ENCODE measurements around the gene FUT7.

DNA sequence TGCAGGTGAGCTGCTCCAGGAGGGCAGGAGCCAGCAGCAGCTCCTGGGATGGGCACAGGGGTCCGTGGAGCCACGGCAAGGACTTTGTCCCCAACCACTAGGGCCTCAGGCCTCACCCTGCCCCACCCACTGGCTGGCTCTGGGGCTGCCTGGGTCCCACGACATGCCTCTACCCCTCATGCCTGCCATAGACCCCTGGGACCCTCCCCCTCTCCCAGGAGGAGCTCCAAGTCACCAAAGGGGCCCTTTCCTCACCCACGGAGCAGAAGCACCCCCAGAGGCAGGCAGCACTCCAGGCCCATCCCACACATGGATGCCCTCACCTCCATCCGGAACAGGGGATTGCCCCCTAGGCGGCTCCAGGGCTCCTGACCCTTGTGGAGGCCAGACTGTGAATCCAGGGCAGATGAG is 10.3 kb downstream of the FUT7 start:
- TF ChIP-seq POLR2AphosphoS5 (IDR thresholded peaks at IDR 0.05; ENCODE audit: borderline replicate concordance, low read depth, low read length): no peak
- no peak for TF ChIP-seq FOXP2 (optimal IDR thresholded peaks at IDR 0.05; ENCODE audit: control extremely low read depth, extremely low read length, insufficient read depth)
- TF ChIP-seq EZH2 (IDR thresholded peaks at IDR 0.05): no peak
